H1 (cell line): ENCODE data around the gene FHIT. TPM values are rescaled to one million over a fixed set of nuclear protein-coding genes. Genes with fewer than 3 reads are reported as not detected.

Source experiments
- CTCF ChIA-PET: fragments of 300-600 bp; sonication (Branson Sonifier 250); formaldehyde crosslinking; loops from one replicate; lab custom pipeline; 2021; ENCODE audit not compliant: partially characterized antibody; lab: Charles Lee
- POLR2A ChIA-PET: fragments of 300-600 bp; sonication (Branson Sonifier 250); formaldehyde crosslinking; loops from one replicate; lab custom pipeline; 2021; ENCODE audit warnings: inconsistent platforms; ENCODE audit not compliant: partially characterized antibody; lab: Charles Lee
- DNase-seq, 2 experiments: peaks; one replicate each; pipeline versions ENCODE4 v3.0.0 to v3.0.0-alpha.2; 2010 to 2022; ENCODE audit warnings: low spot score in 2 of 2, low read depth in 1 of 2, mixed read lengths in 1 of 2
- FAIRE-seq: peaks from 2 replicates; lab custom pipeline; 2011; peaks lifted over from hg19 to GRCh38; lab: Jason Lieb, UNC
- H2AFZ ChIP-seq: 2 replicates; pipeline ENCODE4 v1.8.1; 2012; ENCODE audit warnings: low read length, inconsistent platforms
- H2AK5ac ChIP-seq: 2 replicates; pipeline ENCODE4 v1.6.1; 2013; ENCODE audit warnings: low read depth, low read length
- H2BK120ac ChIP-seq: replicated peaks from 2 replicates; pipeline ENCODE3; 2013; ENCODE audit warnings: low read depth, low read length, inconsistent platforms
- H2BK12ac ChIP-seq: 2 replicates; pipeline ENCODE4 v1.6.1; 2013; ENCODE audit warnings: low read depth, low read length
- H2BK15ac ChIP-seq: 2 replicates; pipeline ENCODE4 v1.6.1; 2013; ENCODE audit warnings: low read length
- H2BK20ac ChIP-seq: 2 replicates; pipeline ENCODE4 v1.6.1; 2013; ENCODE audit warnings: low read length
- H2BK5ac ChIP-seq: 2 replicates; pipeline ENCODE4 v1.6.1; 2013; ENCODE audit warnings: low read depth, low read length
- H3K14ac ChIP-seq: 2 replicates; pipeline ENCODE4 v1.6.1; 2013; ENCODE audit warnings: inconsistent platforms; ENCODE audit not compliant: insufficient read length
- H3K18ac ChIP-seq: 2 replicates; pipeline ENCODE4 v1.6.1; 2013; ENCODE audit warnings: low read length; ENCODE audit errors: extremely low read depth
- H3K23ac ChIP-seq: 2 replicates; pipeline ENCODE4 v1.6.1; 2013; ENCODE audit warnings: inconsistent platforms; ENCODE audit not compliant: insufficient read length
- H3K23me2 ChIP-seq: 2 replicates; pipeline ENCODE4 v1.6.1; 2013; ENCODE audit warnings: low read depth, low read length
- H3K27ac ChIP-seq: 2 replicates; pipeline ENCODE4 v1.6.1; 2011; ENCODE audit warnings: low read depth, low read length, inconsistent platforms
- H3K27me3 ChIP-seq, 4 experiments: replicated peaks in 1 of 4; 1 replicate in 1 of 4; 2 replicates in 3 of 4; pipeline versions ENCODE4 v1.6.1 to v1.8.1; 2011 to 2013; ENCODE audit warnings: low read length in 3 of 4, mild to moderate bottlenecking in 3 of 4, inconsistent platforms in 2 of 4, mixed read lengths in 2 of 4, moderate library complexity in 1 of 4; ENCODE audit not compliant: control insufficient read depth in 3 of 4, insufficient read depth in 3 of 4; ENCODE audit errors: extremely low read depth in 1 of 4
- H3K36me3 ChIP-seq, 4 experiments: 2 replicates each; pipeline versions ENCODE4 v1.6.1 to v1.8.1; 2011 to 2013; ENCODE audit warnings: mild to moderate bottlenecking in 4 of 4, low read length in 3 of 4, moderate library complexity in 2 of 4, control low read depth in 1 of 4, inconsistent platforms in 1 of 4; ENCODE audit not compliant: insufficient read depth in 4 of 4, control insufficient read depth in 2 of 4
- H3K4ac ChIP-seq: replicated peaks from 2 replicates; pipeline ENCODE3; 2013; ENCODE audit warnings: low read length, low read depth, mixed read lengths, inconsistent platforms; ENCODE audit not compliant: insufficient read length
- H3K4me1 ChIP-seq, 4 experiments: replicated peaks in 1 of 4; 1 replicate in 1 of 4; 2 replicates in 3 of 4; pipeline versions ENCODE4 v1.6.1 to v1.8.1; 2011 to 2013; ENCODE audit warnings: low read length in 3 of 4, inconsistent platforms in 2 of 4, mixed read lengths in 1 of 4; ENCODE audit not compliant: insufficient read depth in 4 of 4, control insufficient read depth in 3 of 4
- H3K4me2 ChIP-seq, 2 experiments: 2 replicates each; pipeline versions ENCODE4 v1.6.1 to v1.8.1; 2011 to 2013; ENCODE audit warnings: low read depth in 2 of 2, low read length in 2 of 2, control low read depth in 1 of 2, inconsistent platforms in 1 of 2, mild to moderate bottlenecking in 1 of 2; ENCODE audit not compliant: insufficient read depth in 1 of 2
- H3K4me3 ChIP-seq, 4 experiments: fragments of 200-600, 300-600 bp in 1 of 4; sonication (generic), shearing (Covaris generic), sonication (Bioruptor Twin) in 1 of 4; 2 replicates each; pipeline versions ENCODE4 v1.5.1 to v1.8.1; 2011 to 2016; ENCODE audit warnings: low read length in 4 of 4, low read depth in 3 of 4, control low read depth in 2 of 4, inconsistent platforms in 2 of 4, mild to moderate bottlenecking in 2 of 4, mixed read lengths in 1 of 4, moderate library complexity in 1 of 4; ENCODE audit not compliant: insufficient read depth in 2 of 4; ENCODE audit errors: extremely low read depth in 1 of 4
- H3K56ac ChIP-seq: replicated peaks from 2 replicates; pipeline ENCODE3; 2013; ENCODE audit warnings: low read depth, mild to moderate bottlenecking, mixed read lengths, low read length, inconsistent platforms; ENCODE audit not compliant: insufficient read length
- H3K79me1 ChIP-seq: 2 replicates; pipeline ENCODE4 v1.6.1; 2013; ENCODE audit warnings: low read depth, low read length, control low read depth
- H3K79me2 ChIP-seq, 2 experiments: 2 replicates each; pipeline versions ENCODE4 v1.6.1 to v1.8.1; 2012 to 2013; ENCODE audit warnings: low read length in 2 of 2, mild to moderate bottlenecking in 2 of 2, inconsistent platforms in 1 of 2; ENCODE audit not compliant: insufficient read depth in 2 of 2, control insufficient read depth in 1 of 2
- H3K9ac ChIP-seq, 4 experiments: replicated peaks in 1 of 4; 1 replicate in 1 of 4; 2 replicates in 3 of 4; pipeline versions ENCODE4 v1.6.1 to v1.8.1; 2011 to 2013; ENCODE audit warnings: low read depth in 3 of 4, low read length in 3 of 4, control low read depth in 2 of 4, mild to moderate bottlenecking in 2 of 4, moderate library complexity in 2 of 4, inconsistent platforms in 1 of 4; ENCODE audit errors: extremely low read depth in 1 of 4
- H3K9me3 ChIP-seq, 2 experiments: 2 replicates each; pipeline versions ENCODE4 v1.6.1 to v1.8.1; 2012 to 2013; ENCODE audit warnings: mild to moderate bottlenecking in 2 of 2, moderate library complexity in 2 of 2, control low read depth in 1 of 2, inconsistent platforms in 1 of 2, low read depth in 1 of 2, low read length in 1 of 2, mixed read lengths in 1 of 2; ENCODE audit not compliant: insufficient read depth in 2 of 2
- H4K20me1 ChIP-seq, 2 experiments: replicated peaks in 1 of 2; 2 replicates each; pipeline versions ENCODE3 to v1.8.1; 2011 to 2013; ENCODE audit warnings: inconsistent platforms in 2 of 2, low read length in 2 of 2, mild to moderate bottlenecking in 1 of 2; ENCODE audit not compliant: insufficient read depth in 2 of 2, control insufficient read depth in 1 of 2
- H4K5ac ChIP-seq: 2 replicates; pipeline ENCODE4 v1.6.1; 2013; ENCODE audit warnings: low read length, low read depth, mixed read lengths, inconsistent platforms; ENCODE audit not compliant: insufficient read length
- H4K8ac ChIP-seq: 2 replicates; pipeline ENCODE4 v1.8.0; 2013; ENCODE audit warnings: mild to moderate bottlenecking, moderate library complexity, low read length, inconsistent platforms; ENCODE audit not compliant: insufficient read depth; ENCODE audit errors: extremely low read depth
- H4K91ac ChIP-seq: replicated peaks from 2 replicates; pipeline ENCODE3; 2013; ENCODE audit warnings: low read length, mixed read lengths, inconsistent platforms; ENCODE audit not compliant: insufficient read length
- BRCA1 ChIP-seq: IDR thresholded peaks from 2 replicates; pipeline ENCODE4 v1.6.1; 2012; ENCODE audit warnings: low read depth, low read length, improper control_type of control experiment
- CHD1 ChIP-seq: IDR thresholded peaks from 2 replicates; pipeline ENCODE4 v1.6.1; 2012; ENCODE audit warnings: low read depth, low read length, improper control_type of control experiment
- FOSL1 ChIP-seq: IDR thresholded peaks from 2 replicates; pipeline ENCODE4 v1.6.1; 2011; ENCODE audit warnings: mild to moderate bottlenecking, low read depth, low read length, moderate library complexity; ENCODE audit not compliant: insufficient read depth
- GABPA ChIP-seq: IDR thresholded peaks from 2 replicates; pipeline ENCODE4 v1.6.1; 2011; ENCODE audit warnings: mild to moderate bottlenecking, low read length, moderate library complexity, borderline replicate concordance; ENCODE audit not compliant: insufficient read depth
- GTF2F1 ChIP-seq: IDR thresholded peaks from 2 replicates; pipeline ENCODE4 v1.6.1; 2012; ENCODE audit warnings: low read depth, low read length, improper control_type of control experiment, borderline replicate concordance
- KDM1A ChIP-seq: fragments of 200-600, 300-600 bp; sonication (generic); IDR thresholded peaks from 2 replicates; pipeline ENCODE4 v1.7.1; 2016; ENCODE audit warnings: mild to moderate bottlenecking, low read length, borderline replicate concordance
- NRF1 ChIP-seq: IDR thresholded peaks from 2 replicates; pipeline ENCODE4 v1.6.1; 2011; ENCODE audit warnings: mild to moderate bottlenecking, low read depth, low read length, improper control_type of control experiment
- POU5F1 ChIP-seq: IDR thresholded peaks from 2 replicates; pipeline ENCODE4 v1.6.1; 2011; ENCODE audit warnings: low read depth, mild to moderate bottlenecking, low read length, moderate library complexity
- RNF2 ChIP-seq: fragments of 200-900, 300-1000 bp; sonication (generic); IDR thresholded peaks from 2 replicates; pipeline ENCODE4 v1.7.1; 2016; ENCODE audit warnings: borderline replicate concordance, low read depth, mild to moderate bottlenecking, antibody characterized with exemption, low read length; ENCODE audit not compliant: poor library complexity, severe bottlenecking; ENCODE audit errors: missing control alignments
- RXRA ChIP-seq: IDR thresholded peaks from 2 replicates; pipeline ENCODE4 v1.6.1; 2011; ENCODE audit warnings: low read depth, mild to moderate bottlenecking, low read length, moderate library complexity; ENCODE audit not compliant: insufficient read depth
- SP1 ChIP-seq: IDR thresholded peaks from 2 replicates; pipeline ENCODE4 v1.6.1; 2011; ENCODE audit warnings: low read depth, low read length
- TAF1 ChIP-seq: IDR thresholded peaks from 2 replicates; pipeline ENCODE4 v1.6.1; 2011; ENCODE audit warnings: mild to moderate bottlenecking, low read depth, low read length
- YY1 ChIP-seq: IDR thresholded peaks from 2 replicates; pipeline ENCODE4 v1.6.1; 2011; ENCODE audit warnings: low read depth, mild to moderate bottlenecking, low read length
- WGBS, 2 experiments: shearing (Covaris generic) in 1 of 2; methylation state at CpG; one replicate each; pipeline versions ENCODE4 v1.1.6 to v1.1.7; 2013 to 2015; ENCODE audit warnings: low lambda C conversion rate in 2 of 2, mixed read lengths in 2 of 2, inconsistent platforms in 1 of 2, low coverage in 1 of 2, missing lambda C conversion rate in 1 of 2; ENCODE audit not compliant: insufficient replicate concordance in 2 of 2, insufficient coverage in 1 of 2, insufficient read length in 1 of 2; ENCODE audit errors: extremely low coverage in 1 of 2, missing lambda C conversion rate in 1 of 2; 5-methylcytosine and 5-hydroxymethylcytosine counted together
- polyA plus RNA-seq, 7 experiments: library from polyadenylated mRNA; depleted of rRNA in 3 of 7; stranded (reverse) in 5 of 7; unstranded in 2 of 7; fragments of >200 nt in 5 of 7; fragments of 200-250 nt in 2 of 7; gene quantifications; 1 replicate in 5 of 7; 2 replicates in 1 of 7; 4 replicates in 1 of 7; pipeline versions ENCODE4 v1.2.1 to v1.2.3, GENCODE V29; 2011 to 2013; ENCODE audit warnings: missing spikeins in 2 of 7, mixed read lengths in 2 of 7
- total RNA-seq: library from RNA; stranded (reverse); fragmentation: NEBNext Ultra II Directional; extraction: Animal tissue kit (Norgen Biotek cat#: 25700); gene quantifications from 2 replicates; pipeline ENCODE4 v1.2.1, GENCODE V29; 2021

Gene FHIT
- total and polyA plus RNA-seq, 2 of the 8 experiments (the other 6 are each of a cell fraction or from before 2014, with no cell fraction given), result 1.2 to 3.2 TPM

- Histone ChIP-seq H3K14ac (no peak overlapping the region), H2AFZ (no peak overlapping the region), H3K9ac (no peak overlapping the region), H2AK5ac (no peak overlapping the region), H3K4me2 (no peak overlapping the region), H3K4me3 (no peak overlapping the region), H3K18ac (no peak overlapping the region), H4K8ac (no peak overlapping the region), H4K20me1 (no peaks in the 10 kb centered on the region), H3K36me3 (no peaks in the 10 kb centered on the region), H3K27me3 (no peaks in the 10 kb centered on the region; a peak in 1 of 7 replicates), H3K23ac (no peak overlapping the region), H2BK15ac (no peak overlapping the region), H3K27ac (no peak overlapping the region), H4K91ac (no peak overlapping the region), H3K56ac (no peak overlapping the region), H2BK12ac (no peak overlapping the region), H2BK5ac (no peak overlapping the region), H3K79me2 (no peaks in the 10 kb centered on the region), H3K4ac (no peak overlapping the region), H2BK120ac (no peak overlapping the region), H4K5ac (no peak overlapping the region), H3K23me2 (no peaks in the 10 kb centered on the region; the same call in 1 of the 2 replicates), H3K79me1 (no peaks in the 10 kb centered on the region), H3K4me1 (no peaks in the 10 kb centered on the region), H3K9me3 (no peaks in the 10 kb centered on the region), H2BK20ac (no peak overlapping the region)
- whole genome bisulfite sequencing, 2 experiments, result 92% methylated on average over 6 of the region's 6 CpGs; no CpG with 5 or more reads in 1 of the 2 experiments
- ChIA-PET POLR2A (no interaction called here), CTCF (no interaction called here)
- no peak for DNase-seq
- FAIRE-seq, result no peak
- TF ChIP-seq GABPA (no peak), KDM1A (no peak), FOSL1 (no peak), BRCA1 (no peak), SP1 (no peak), RXRA (no peak), TAF1 (no peak), NRF1 (no peak), YY1 (no peak), POU5F1 (no peak), CHD1 (no peak), GTF2F1 (no peak), RNF2 (no peak)
Measured at GRCh38 chr3:60126511-60127304, 1124.5 kb downstream of the FHIT start.
